Fibroblast of lung (primary cell): ENCODE measurements around the gene RALY. TPM values are rescaled to one million over a fixed set of nuclear protein-coding genes. Genes with fewer than 3 reads are reported as not detected.

ENCODE experiments used
- DNase-seq, 2 donors: peaks; one replicate each; pipeline versions ENCODE4 v3.0.0 to v3.0.0-alpha.2; 2010; ENCODE audit warnings: low read depth in 2 of 2
- H2AFZ ChIP-seq: 2 replicates; pipeline ENCODE4 v1.5.1; 2012; ENCODE audit warnings: low read length, control low read depth, inconsistent platforms
- H3K27ac ChIP-seq: 2 replicates; pipeline ENCODE4 v1.5.1; 2011; ENCODE audit warnings: low read length, control low read depth; ENCODE audit not compliant: insufficient read depth
- H3K27me3 ChIP-seq: 2 replicates; pipeline ENCODE4 v1.5.1; 2011; ENCODE audit warnings: mild to moderate bottlenecking, low read length; ENCODE audit not compliant: control insufficient read depth, insufficient read depth
- H3K36me3 ChIP-seq: 2 replicates; pipeline ENCODE4 v1.5.1; 2011; ENCODE audit warnings: low read length; ENCODE audit not compliant: control insufficient read depth, insufficient read depth
- H3K4me1 ChIP-seq: 2 replicates; pipeline ENCODE4 v1.5.1; 2011; ENCODE audit warnings: low read length; ENCODE audit not compliant: control insufficient read depth, insufficient read depth; ENCODE audit errors: extremely low read depth
- H3K4me2 ChIP-seq: 2 replicates; pipeline ENCODE4 v1.5.1; 2011; ENCODE audit warnings: low read length, control low read depth; ENCODE audit not compliant: insufficient read depth; ENCODE audit errors: extremely low read depth
- H3K4me3 ChIP-seq, 4 experiments: fragments of 200-600 bp in 1 of 4; sonication (generic) in 1 of 4; replicated peaks in 1 of 4; 2 replicates each; pipeline ENCODE4 v1.5.1; 2011 to 2016; ENCODE audit warnings: low read length in 4 of 4, low read depth in 3 of 4, mild to moderate bottlenecking in 3 of 4, control low read depth in 2 of 4, inconsistent platforms in 1 of 4, mixed read lengths in 1 of 4; ENCODE audit not compliant: insufficient read depth in 1 of 4; ENCODE audit errors: control extremely low read depth in 1 of 4
- H3K79me2 ChIP-seq: 2 replicates; pipeline ENCODE4 v1.5.1; 2012; ENCODE audit warnings: mild to moderate bottlenecking, low read length, inconsistent platforms; ENCODE audit not compliant: control insufficient read depth, insufficient read depth
- H3K9ac ChIP-seq: 2 replicates; pipeline ENCODE4 v1.5.1; 2011; ENCODE audit warnings: mild to moderate bottlenecking, low read length, control low read depth; ENCODE audit not compliant: insufficient read depth
- H3K9me3 ChIP-seq: 2 replicates; pipeline ENCODE4 v1.5.1; 2012; ENCODE audit warnings: low read depth, low read length; ENCODE audit not compliant: control insufficient read depth, insufficient read depth
- H4K20me1 ChIP-seq: 2 replicates; pipeline ENCODE4 v1.5.1; 2011; ENCODE audit warnings: low read length; ENCODE audit not compliant: control insufficient read depth, insufficient read depth; ENCODE audit errors: extremely low read depth
- EZH2 ChIP-seq: IDR thresholded peaks from 2 replicates; pipeline ENCODE4 v1.5.1; 2012; ENCODE audit warnings: low read length, control low read depth, mild to moderate bottlenecking; ENCODE audit errors: missing control alignments
- polyA plus RNA-seq, 2 donors: library from polyadenylated mRNA; depleted of rRNA in 1 of 2; stranded (reverse) in 1 of 2; unstranded in 1 of 2; fragments of >200 nt; gene quantifications; 2 replicates each; pipeline ENCODE4 v1.2.1, GENCODE V29; 2011 to 2012; ENCODE audit warnings: missing spikeins in 1 of 2
- total RNA-seq: library from RNA; depleted of rRNA; stranded (reverse); fragments of >200 nt; gene quantifications from 2 replicates; pipeline ENCODE4 v1.2.1, GENCODE V29; 2014
- TF ChIP-seq, protein P1 (sequence below), 2 donors: IDR thresholded peaks in 1 of 2; conservative IDR thresholded peaks in 1 of 2; 1 replicate in 1 of 2; 2 replicates in 1 of 2; pipeline ENCODE4 v1.5.1; 2011 to 2012; ENCODE audit warnings: low read length in 2 of 2, control low read depth in 1 of 2, inconsistent platforms in 1 of 2, low read depth in 1 of 2, mild to moderate bottlenecking in 1 of 2

RALY gene
- total and polyA plus RNA-seq, 2 donors (not counting 1 experiment from before 2014, with no cell fraction given), result 54.5 to 57.1 TPM

DNA sequence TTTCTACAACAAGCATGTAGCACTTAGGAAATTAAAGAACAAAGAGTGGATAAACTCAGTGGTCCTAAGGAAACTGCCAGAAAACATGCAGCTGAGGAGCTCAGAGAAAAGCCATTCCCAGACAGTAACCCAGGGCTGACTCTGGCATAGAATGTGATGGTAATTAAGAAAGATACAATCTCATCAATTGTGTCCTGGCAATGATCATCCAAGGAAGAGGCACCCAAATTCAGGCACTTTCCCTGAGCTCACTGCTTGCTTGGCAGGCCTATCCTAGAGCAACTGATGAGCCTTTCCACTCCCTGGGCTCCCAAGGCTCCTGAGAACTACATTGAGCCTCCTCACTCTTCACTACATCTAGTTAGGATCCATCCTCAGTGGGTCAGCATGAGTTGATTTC is 102.1 kb downstream of the RALY start:
- Histone ChIP-seq H3K9ac (no peak overlapping the region), H4K20me1 (no peaks in the 10 kb centered on the region), H3K79me2 (peaks cover 10% of the 10 kb centered on the region), H3K4me3 (no peak overlapping the region), H3K36me3 (peaks cover 20% of the 10 kb centered on the region), H3K27me3 (no peaks in the 10 kb centered on the region), H2AFZ (no peak overlapping the region), H3K9me3 (no peaks in the 10 kb centered on the region), H3K4me2 (no peak overlapping the region), H3K4me1 (no peaks in the 10 kb centered on the region), H3K27ac (no peak overlapping the region)
- TF ChIP-seq, protein P1, sequence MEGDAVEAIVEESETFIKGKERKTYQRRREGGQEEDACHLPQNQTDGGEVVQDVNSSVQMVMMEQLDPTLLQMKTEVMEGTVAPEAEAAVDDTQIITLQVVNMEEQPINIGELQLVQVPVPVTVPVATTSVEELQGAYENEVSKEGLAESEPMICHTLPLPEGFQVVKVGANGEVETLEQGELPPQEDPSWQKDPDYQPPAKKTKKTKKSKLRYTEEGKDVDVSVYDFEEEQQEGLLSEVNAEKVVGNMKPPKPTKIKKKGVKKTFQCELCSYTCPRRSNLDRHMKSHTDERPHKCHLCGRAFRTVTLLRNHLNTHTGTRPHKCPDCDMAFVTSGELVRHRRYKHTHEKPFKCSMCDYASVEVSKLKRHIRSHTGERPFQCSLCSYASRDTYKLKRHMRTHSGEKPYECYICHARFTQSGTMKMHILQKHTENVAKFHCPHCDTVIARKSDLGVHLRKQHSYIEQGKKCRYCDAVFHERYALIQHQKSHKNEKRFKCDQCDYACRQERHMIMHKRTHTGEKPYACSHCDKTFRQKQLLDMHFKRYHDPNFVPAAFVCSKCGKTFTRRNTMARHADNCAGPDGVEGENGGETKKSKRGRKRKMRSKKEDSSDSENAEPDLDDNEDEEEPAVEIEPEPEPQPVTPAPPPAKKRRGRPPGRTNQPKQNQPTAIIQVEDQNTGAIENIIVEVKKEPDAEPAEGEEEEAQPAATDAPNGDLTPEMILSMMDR (conservative IDR thresholded peaks at IDR 0.05 in 1 of 2, IDR thresholded peaks at IDR 0.05 in 1 of 2; ENCODE audit: low read depth in 1 of 2, low read length in 2 of 2), result no peak
- TF ChIP-seq EZH2, result no peak
- no peak for DNase-seq

DNA sequence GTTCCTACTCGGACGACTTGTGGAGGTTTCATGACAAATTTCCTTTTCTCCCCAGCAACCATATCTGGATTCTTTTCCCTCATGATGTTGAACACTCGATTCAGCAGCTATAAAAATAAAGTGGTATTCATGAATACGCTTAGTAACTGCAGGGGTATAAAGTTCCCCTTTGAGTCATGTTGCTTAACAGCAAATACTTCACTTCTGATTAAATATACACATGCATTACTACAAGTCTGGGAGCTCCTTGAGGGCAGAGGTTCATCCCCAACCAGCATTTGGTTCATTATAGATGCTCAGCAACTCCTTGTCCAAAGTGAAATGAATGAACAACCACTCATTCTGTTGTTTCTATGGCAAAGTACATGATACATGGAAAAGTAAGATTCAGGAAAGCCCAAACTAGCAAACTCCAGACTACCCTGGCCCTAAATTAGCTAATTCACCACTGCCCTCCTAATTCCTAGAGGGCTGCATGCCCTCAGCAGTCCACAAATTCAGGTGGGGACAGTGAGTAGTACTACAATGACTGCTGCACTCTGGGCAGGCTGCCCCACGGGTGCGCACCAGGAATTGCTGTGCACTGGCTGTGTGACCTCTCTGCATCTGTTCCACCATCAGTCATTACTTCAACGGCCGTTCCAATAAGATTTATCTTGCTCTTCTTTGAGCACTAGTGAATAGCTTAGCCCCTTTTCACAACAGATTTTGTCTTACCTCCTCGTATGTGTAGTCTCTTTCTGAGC is 103.2 kb downstream of the RALY start:
- Histone ChIP-seq H3K4me2 (no peak overlapping the region), H2AFZ (no peak overlapping the region), H3K36me3 (peaks cover 20% of the 10 kb centered on the region), H3K4me1 (no peaks in the 10 kb centered on the region), H3K27ac (no peak overlapping the region), H3K79me2 (peaks cover 15% of the 10 kb centered on the region), H3K9ac (no peak overlapping the region), H3K27me3 (no peaks in the 10 kb centered on the region), H3K9me3 (no peaks in the 10 kb centered on the region), H3K4me3 (no peak overlapping the region), H4K20me1 (peaks cover 2% of the 10 kb centered on the region)
- DNase-seq, result peak in 1 of 2 donors; percentile 38
- TF ChIP-seq, protein P1 (conservative IDR thresholded peaks at IDR 0.05 in 1 of 2, IDR thresholded peaks at IDR 0.05 in 1 of 2; ENCODE audit: low read depth in 1 of 2, low read length in 2 of 2), result no peak

DNA sequence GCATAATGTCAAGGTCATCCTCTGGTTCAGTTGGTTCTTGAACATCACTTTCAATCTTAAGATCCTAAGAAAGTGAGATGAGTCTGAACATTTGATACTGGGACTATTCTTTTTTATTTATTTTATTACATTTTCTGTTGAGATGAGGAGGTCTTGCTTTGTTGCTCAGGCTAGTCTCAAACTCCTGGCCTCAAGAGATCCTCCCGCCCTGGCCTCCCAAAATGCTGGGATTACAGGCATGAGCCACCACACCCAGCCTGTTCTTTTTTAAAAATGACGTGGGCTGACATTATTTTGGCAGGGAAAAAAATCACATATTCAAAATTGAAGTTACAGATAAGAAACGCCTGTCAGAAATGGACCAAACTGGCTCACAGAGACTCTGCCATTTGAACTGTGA is 104.9 kb downstream of the RALY start:
- Histone ChIP-seq H3K79me2 (peaks cover 18% of the 10 kb centered on the region), H3K9me3 (no peaks in the 10 kb centered on the region), H3K27ac (no peak overlapping the region), H2AFZ (no peak overlapping the region), H3K4me1 (no peaks in the 10 kb centered on the region), H3K36me3 (peaks cover 15% of the 10 kb centered on the region), H3K4me3 (no peak overlapping the region), H3K27me3 (no peaks in the 10 kb centered on the region), H3K4me2 (no peak overlapping the region), H3K9ac (no peak overlapping the region), H4K20me1 (peaks cover 2% of the 10 kb centered on the region)
- TF ChIP-seq, protein P1 (conservative IDR thresholded peaks at IDR 0.05 in 1 of 2, IDR thresholded peaks at IDR 0.05 in 1 of 2; ENCODE audit: low read depth in 1 of 2, low read length in 2 of 2), result no peak
- no peak for DNase-seq
